DMS 273 (cell line): Measurements from ENCODE around the gene FCN1.

Experiments
- DNase-seq: peaks from one replicate; lab custom pipeline; 2025; ENCODE audit not compliant: unreplicated experiment; lab: John Stamatoyannopoulos, UW

The FCN1 gene

GRCh38 chr9:134937566-134938345 is 20.0 kb upstream of the FCN1 start:
- DNase-seq, result no peak

GRCh38 chr9:134937164-134937555 is 19.4 kb upstream of the FCN1 start:
- DNase-seq, result no peak

- DNase-seq, result no peak
These were observed 18.8 kb upstream of the FCN1 start for GRCh38 chr9:134936346-134937163.

- DNase-seq, result no peak
These were observed 18.1 kb upstream of the FCN1 start for GRCh38 chr9:134935701-134936345.

- DNase-seq, result no peak
These were observed 17.4 kb upstream of the FCN1 start for GRCh38 chr9:134935056-134935640.

- DNase-seq, result no peak
These were observed 15.5 kb upstream of the FCN1 start for GRCh38 chr9:134933076-134933659.

- no peak for DNase-seq
These were observed 14.9 kb upstream of the FCN1 start for GRCh38 chr9:134932606-134933005.

- DNase-seq, result no peak
These were observed 14.5 kb upstream of the FCN1 start for GRCh38 chr9:134932171-134932570.

- DNase-seq, result no peak
These were observed 12.7 kb upstream of the FCN1 start for GRCh38 chr9:134930398-134930797.

- no peak for DNase-seq
These were observed 11.8 kb upstream of the FCN1 start for GRCh38 chr9:134929193-134930158.

GRCh38 chr9:134928436-134929192 is 10.9 kb upstream of the FCN1 start:
- DNase-seq, result no peak

- DNase-seq, result no peak
These were observed 7.3 kb upstream of the FCN1 start for GRCh38 chr9:134925011-134925511.

- DNase-seq, result no peak
These were observed 5.8 kb upstream of the FCN1 start for GRCh38 chr9:134923466-134923865.

- no peak for DNase-seq
These were observed 5.2 kb upstream of the FCN1 start for GRCh38 chr9:134922932-134923240.

- DNase-seq, result no peak
These were observed 4.6 kb upstream of the FCN1 start for GRCh38 chr9:134922066-134922931.

- DNase-seq, result no peak
These were observed 1.6 kb upstream of the FCN1 start for GRCh38 chr9:134919303-134919702.

GRCh38 chr9:134918646-134919045 is 934 bp upstream of the FCN1 start:
- no peak for DNase-seq

- DNase-seq, result no peak
These were observed 1.5 kb downstream of the FCN1 start for GRCh38 chr9:134916161-134916665.
